ENCODE measurements around the gene ZNHIT6.

The ZNHIT6 gene

GRCh38 chr1:85621430-85621829 is 86.8 kb downstream of the ZNHIT6 start:
- Histone ChIP-seq H3K4me3 (ENCODE audit: insufficient read depth, low read length, poor library complexity, severe bottlenecking) (no peak overlapping the region), H3K36me3 (ENCODE audit: low read length) (peaks cover 10% of the 10 kb centered on the region; the same call in 1 of the 2 replicates), H3K27me3 (ENCODE audit: low read length) (no peaks in the 10 kb centered on the region), H3K4me2 (ENCODE audit: low read depth, low read length, poor library complexity, severe bottlenecking) (no peak overlapping the region), H3K9me2 (replicated peaks; ENCODE audit: insufficient read depth, low read length) (no peaks in the 10 kb centered on the region), H3K9ac (ENCODE audit: low read length) (no peak overlapping the region), H3F3A (ENCODE audit: insufficient read depth) (no peaks in the 10 kb centered on the region), H4K20me1 (ENCODE audit: low read depth, low read length) (no peaks in the 10 kb centered on the region), H3K9me3 (ENCODE audit: insufficient read depth, low read length) (peaks cover 12% of the 10 kb centered on the region; the same call in 1 of the 2 replicates), H3K79me2 (ENCODE audit: insufficient read depth, low read length) (no peaks in the 10 kb centered on the region), H3K27ac (ENCODE audit: low read depth, low read length) (no peak overlapping the region), H2AFZ (ENCODE audit: low read depth, low read length, severe bottlenecking) (no peak overlapping the region)
- TF ChIP-seq CTCF (IDR thresholded peaks at IDR 0.05; ENCODE audit: insufficient read depth, low read length, poor library complexity, severe bottlenecking) (no peak), EZH2phosphoT487 (conservative IDR thresholded peaks at IDR 0.05; ENCODE audit: low read length) (no peak)

- no peaks in the 10 kb centered on the region for H3F3A ChIP-seq (ENCODE audit: insufficient read depth)
- no peak overlapping the region for H3K4me2 ChIP-seq (ENCODE audit: low read depth, low read length, poor library complexity, severe bottlenecking)
- H3K27me3 ChIP-seq (ENCODE audit: low read length), result no peaks in the 10 kb centered on the region
- H3K9ac ChIP-seq (ENCODE audit: low read length), result no peak overlapping the region
- H3K36me3 ChIP-seq (ENCODE audit: low read length), result peaks cover 10% of the 10 kb centered on the region; the same call in 1 of the 2 replicates
- H3K4me3 ChIP-seq (ENCODE audit: insufficient read depth, low read length, poor library complexity, severe bottlenecking), result no peak overlapping the region
- H3K9me3 ChIP-seq (ENCODE audit: insufficient read depth, low read length), result peaks cover 11% of the 10 kb centered on the region; the same call in 1 of the 2 replicates
- no peaks in the 10 kb centered on the region for H4K20me1 ChIP-seq (ENCODE audit: low read depth, low read length)
- TF ChIP-seq EZH2phosphoT487 (conservative IDR thresholded peaks at IDR 0.05; ENCODE audit: low read length) (no peak), CTCF (IDR thresholded peaks at IDR 0.05; ENCODE audit: insufficient read depth, low read length, poor library complexity, severe bottlenecking) (no peak)
- H3K27ac ChIP-seq (ENCODE audit: low read depth, low read length), result no peak overlapping the region
- H3K9me2 ChIP-seq (replicated peaks; ENCODE audit: insufficient read depth, low read length), result no peaks in the 10 kb centered on the region
- no peaks in the 10 kb centered on the region for H3K79me2 ChIP-seq (ENCODE audit: insufficient read depth, low read length)
- H2AFZ ChIP-seq (ENCODE audit: low read depth, low read length, severe bottlenecking), result no peak overlapping the region
Measured at GRCh38 chr1:85617633-85618100, 90.6 kb downstream of the ZNHIT6 start.

- H3K4me2 ChIP-seq (ENCODE audit: low read depth, low read length, poor library complexity, severe bottlenecking), result no peak overlapping the region
- peaks cover 7% of the 10 kb centered on the region; the same call in 1 of the 2 replicates for H3K36me3 ChIP-seq (ENCODE audit: low read length)
- no peak overlapping the region for H2AFZ ChIP-seq (ENCODE audit: low read depth, low read length, severe bottlenecking)
- H3K9ac ChIP-seq (ENCODE audit: low read length), result no peak overlapping the region
- H3K4me3 ChIP-seq (ENCODE audit: insufficient read depth, low read length, poor library complexity, severe bottlenecking), result no peak overlapping the region
- TF ChIP-seq EZH2phosphoT487 (conservative IDR thresholded peaks at IDR 0.05; ENCODE audit: low read length) (no peak), CTCF (IDR thresholded peaks at IDR 0.05; ENCODE audit: insufficient read depth, low read length, poor library complexity, severe bottlenecking) (no peak)
- no peak overlapping the region for H3K27ac ChIP-seq (ENCODE audit: low read depth, low read length)
- H3K9me2 ChIP-seq (replicated peaks; ENCODE audit: insufficient read depth, low read length), result no peaks in the 10 kb centered on the region
- no peaks in the 10 kb centered on the region for H4K20me1 ChIP-seq (ENCODE audit: low read depth, low read length)
- peaks cover 4% of the 10 kb centered on the region; the same call in 1 of the 2 replicates for H3K9me3 ChIP-seq (ENCODE audit: insufficient read depth, low read length)
- no peaks in the 10 kb centered on the region for H3F3A ChIP-seq (ENCODE audit: insufficient read depth)
- H3K79me2 ChIP-seq (ENCODE audit: insufficient read depth, low read length), result no peaks in the 10 kb centered on the region
- H3K27me3 ChIP-seq (ENCODE audit: low read length), result no peaks in the 10 kb centered on the region
Measured at GRCh38 chr1:85616736-85617135, 91.5 kb downstream of the ZNHIT6 start.
